DND-41 (cell line): ENCODE measurements around the gene PKHD1.

Experiments used
- ATAC-seq: fragments of 200-7000 bp; cut with Tn5 transposase; 3 replicates; pipeline ENCODE4 v1.9.1; 2021; ENCODE audit warnings: low read depth; ENCODE audit not compliant: insufficient read depth
- DNase-seq: peaks from one replicate; pipeline ENCODE4 v3.0.0-alpha.2; 2020
- H2AFZ ChIP-seq: 2 replicates; pipeline ENCODE4 v1.6.0; 2012; ENCODE audit warnings: low read depth, low read length
- H3K27ac ChIP-seq: 2 replicates; pipeline ENCODE4 v1.5.1; 2012; ENCODE audit warnings: low read length, inconsistent platforms
- H3K27me3 ChIP-seq: fragments of 200-600 bp; sonication (generic); 2 replicates; pipeline ENCODE4 v1.6.0; 2012; ENCODE audit warnings: low read length, mild to moderate bottlenecking, inconsistent platforms; ENCODE audit not compliant: insufficient read depth, poor library complexity
- H3K36me3 ChIP-seq: 2 replicates; pipeline ENCODE4 v1.5.1; 2012; ENCODE audit warnings: low read length, inconsistent platforms; ENCODE audit not compliant: insufficient read depth
- H3K4me1 ChIP-seq: 2 replicates; pipeline ENCODE4 v1.5.1; 2012; ENCODE audit warnings: mild to moderate bottlenecking, low read length; ENCODE audit not compliant: insufficient read depth
- H3K4me2 ChIP-seq: 2 replicates; pipeline ENCODE4 v1.6.0; 2012; ENCODE audit warnings: mild to moderate bottlenecking, moderate library complexity, low read length, inconsistent platforms; ENCODE audit not compliant: insufficient read depth
- H3K4me3 ChIP-seq, 2 experiments: fragments of 200-600 bp in 1 of 2; shearing (Covaris generic) in 1 of 2; 2 replicates each; pipeline ENCODE4 v1.5.1; 2012 to 2016; ENCODE audit warnings: inconsistent platforms in 2 of 2, low read length in 2 of 2, mild to moderate bottlenecking in 2 of 2, low read depth in 1 of 2, moderate library complexity in 1 of 2
- H3K79me2 ChIP-seq: 2 replicates; pipeline ENCODE4 v1.6.0; 2012; ENCODE audit warnings: low read length, inconsistent platforms; ENCODE audit not compliant: insufficient read depth
- H3K9ac ChIP-seq: 2 replicates; pipeline ENCODE4 v1.6.0; 2012; ENCODE audit warnings: low read depth, mild to moderate bottlenecking, inconsistent platforms, low read length, moderate library complexity
- H3K9me3 ChIP-seq: 2 replicates; pipeline ENCODE4 v1.5.1; 2012; ENCODE audit warnings: low read length, moderate library complexity, mild to moderate bottlenecking, inconsistent platforms; ENCODE audit not compliant: insufficient read depth, severe bottlenecking
- H4K20me1 ChIP-seq: 2 replicates; pipeline ENCODE4 v1.6.0; 2012; ENCODE audit warnings: low read length; ENCODE audit not compliant: insufficient read depth
- EZH2 ChIP-seq: IDR thresholded peaks from 3 replicates; pipeline ENCODE4 v1.6.1; 2012; ENCODE audit warnings: borderline replicate concordance, low read depth, mild to moderate bottlenecking, moderate library complexity, low read length, inconsistent platforms; ENCODE audit not compliant: severe bottlenecking
- TF ChIP-seq, protein P1 (sequence below): IDR thresholded peaks from 2 replicates; pipeline ENCODE4 v1.5.1; 2012; ENCODE audit warnings: borderline replicate concordance, low read length, moderate library complexity, mild to moderate bottlenecking; ENCODE audit not compliant: poor library complexity, severe bottlenecking; ENCODE audit errors: extremely low read depth

PKHD1 gene

DNA sequence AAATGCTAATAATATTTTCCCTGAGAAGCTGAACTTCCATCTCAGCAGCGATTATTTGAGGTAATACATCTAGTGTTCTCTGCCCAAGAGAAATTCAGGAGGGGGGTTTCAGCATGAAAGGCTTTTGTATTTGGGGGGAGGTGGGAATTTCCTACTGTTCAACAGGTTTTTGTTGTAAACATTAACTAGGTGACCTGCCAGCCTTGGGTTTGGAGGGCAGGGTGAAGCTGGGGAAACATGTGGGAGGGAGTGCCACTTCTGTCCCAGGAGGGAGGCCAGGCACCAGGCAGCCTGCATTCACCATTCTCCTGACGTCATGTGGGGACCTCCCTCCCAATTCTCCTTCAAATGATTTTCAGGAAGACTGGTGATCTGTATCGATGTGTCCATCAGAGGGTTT, 37.7 kb upstream of the PKHD1 start:
- Histone ChIP-seq H3K36me3 (no peaks in the 10 kb centered on the region), H2AFZ (no peak overlapping the region), H4K20me1 (no peaks in the 10 kb centered on the region), H3K4me3 (no peak overlapping the region), H3K79me2 (no peaks in the 10 kb centered on the region), H3K4me2 (no peak overlapping the region), H3K9me3 (peaks cover 1% of the 10 kb centered on the region), H3K27ac (no peak overlapping the region), H3K9ac (no peak overlapping the region), H3K4me1 (no peaks in the 10 kb centered on the region), H3K27me3 (no peaks in the 10 kb centered on the region)
- ATAC-seq (no peak), DNase-seq (no peak)
- TF ChIP-seq, protein P1, sequence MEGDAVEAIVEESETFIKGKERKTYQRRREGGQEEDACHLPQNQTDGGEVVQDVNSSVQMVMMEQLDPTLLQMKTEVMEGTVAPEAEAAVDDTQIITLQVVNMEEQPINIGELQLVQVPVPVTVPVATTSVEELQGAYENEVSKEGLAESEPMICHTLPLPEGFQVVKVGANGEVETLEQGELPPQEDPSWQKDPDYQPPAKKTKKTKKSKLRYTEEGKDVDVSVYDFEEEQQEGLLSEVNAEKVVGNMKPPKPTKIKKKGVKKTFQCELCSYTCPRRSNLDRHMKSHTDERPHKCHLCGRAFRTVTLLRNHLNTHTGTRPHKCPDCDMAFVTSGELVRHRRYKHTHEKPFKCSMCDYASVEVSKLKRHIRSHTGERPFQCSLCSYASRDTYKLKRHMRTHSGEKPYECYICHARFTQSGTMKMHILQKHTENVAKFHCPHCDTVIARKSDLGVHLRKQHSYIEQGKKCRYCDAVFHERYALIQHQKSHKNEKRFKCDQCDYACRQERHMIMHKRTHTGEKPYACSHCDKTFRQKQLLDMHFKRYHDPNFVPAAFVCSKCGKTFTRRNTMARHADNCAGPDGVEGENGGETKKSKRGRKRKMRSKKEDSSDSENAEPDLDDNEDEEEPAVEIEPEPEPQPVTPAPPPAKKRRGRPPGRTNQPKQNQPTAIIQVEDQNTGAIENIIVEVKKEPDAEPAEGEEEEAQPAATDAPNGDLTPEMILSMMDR = no peak
- TF ChIP-seq EZH2 = no peak

DNA sequence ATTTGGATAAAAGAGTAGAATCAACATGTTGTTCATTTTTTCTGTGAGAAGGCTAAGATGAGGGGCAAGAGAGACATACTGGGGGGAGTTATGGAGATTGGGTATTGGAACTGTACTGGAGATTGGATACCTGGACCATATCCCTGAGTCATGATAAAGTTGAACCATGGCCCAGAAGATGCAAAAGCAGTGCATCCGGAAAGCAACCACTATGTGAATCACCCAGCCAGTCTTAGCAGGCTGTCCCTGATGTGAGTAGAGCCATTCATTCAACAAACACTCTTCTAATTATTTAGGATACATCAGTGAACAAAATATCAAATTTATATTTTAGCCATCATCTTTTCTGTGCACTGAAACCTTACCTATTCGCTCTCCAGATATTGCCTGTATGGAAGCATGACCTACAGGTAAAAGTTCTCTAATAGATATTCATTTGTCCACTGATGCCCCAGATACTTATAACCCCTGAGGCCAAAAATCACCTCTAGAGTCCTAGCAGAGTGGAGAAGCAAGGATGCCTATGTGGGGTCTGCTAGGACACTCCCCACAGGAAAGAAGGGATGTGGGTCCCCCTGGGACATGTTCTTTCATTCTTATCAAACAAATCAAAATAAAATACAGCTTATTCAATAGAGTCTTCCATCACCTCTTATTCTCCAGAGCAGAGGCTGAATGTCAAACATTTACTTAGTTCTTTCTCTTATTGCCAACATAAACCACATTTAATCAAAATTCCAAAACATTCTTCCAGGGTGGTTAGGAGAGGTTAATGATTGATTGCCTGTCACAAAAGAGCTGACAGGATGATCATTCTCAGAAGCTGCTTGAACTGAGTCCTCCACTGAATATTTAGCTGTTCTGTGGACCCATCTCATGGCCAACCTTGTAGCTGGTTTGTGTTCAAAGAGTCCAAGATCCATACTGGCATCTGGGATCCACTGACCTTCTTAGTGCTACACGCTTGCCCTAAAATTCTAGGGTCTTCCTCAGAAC, 37.0 kb upstream of the PKHD1 start:
- DNase-seq = no peak
- TF ChIP-seq EZH2 = no peak
- TF ChIP-seq, protein P1 = no peak

DNA sequence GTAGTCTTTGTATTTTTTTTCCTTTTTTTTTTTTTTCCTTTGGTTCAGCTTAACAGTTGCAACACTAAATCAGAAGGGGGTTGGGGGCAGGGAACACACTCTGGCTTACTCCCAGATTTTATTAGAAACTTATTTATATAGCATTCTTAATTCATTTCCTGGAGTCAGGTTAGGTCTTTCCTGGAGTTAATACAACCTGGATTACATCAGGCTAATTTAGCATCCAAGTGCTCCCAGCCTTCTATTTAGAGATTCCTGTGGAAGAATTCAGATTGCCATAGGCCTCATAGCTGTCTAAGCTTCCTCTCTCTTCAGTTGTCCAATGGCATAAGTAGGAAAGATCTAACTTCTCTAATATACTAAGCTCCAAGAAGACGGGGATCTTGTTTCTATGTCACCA, 35.8 kb upstream of the PKHD1 start:
- Histone ChIP-seq H3K4me3 (no peak overlapping the region), H4K20me1 (no peaks in the 10 kb centered on the region), H3K4me2 (no peak overlapping the region), H3K79me2 (no peaks in the 10 kb centered on the region), H2AFZ (no peak overlapping the region), H3K27me3 (no peaks in the 10 kb centered on the region), H3K27ac (no peak overlapping the region), H3K4me1 (no peaks in the 10 kb centered on the region), H3K36me3 (no peaks in the 10 kb centered on the region), H3K9me3 (peaks cover 2% of the 10 kb centered on the region), H3K9ac (no peak overlapping the region)
- TF ChIP-seq EZH2 = no peak
- TF ChIP-seq, protein P1 = no peak
- no peak for ATAC-seq
- no peak for DNase-seq

More for the DNA sequence above, 37.0 kb upstream of the PKHD1 start:
- no peaks in the 10 kb centered on the region for H4K20me1 ChIP-seq
- ATAC-seq = no peak
- H3K36me3 ChIP-seq = no peaks in the 10 kb centered on the region
- peaks cover 2% of the 10 kb centered on the region for H3K9me3 ChIP-seq
- H3K4me3 ChIP-seq = no peak overlapping the region
- H3K4me2 ChIP-seq = no peak overlapping the region
- H3K4me1 ChIP-seq = no peaks in the 10 kb centered on the region
- no peaks in the 10 kb centered on the region for H3K27me3 ChIP-seq
- H3K9ac ChIP-seq = no peak overlapping the region
- no peak overlapping the region for H2AFZ ChIP-seq
- no peak overlapping the region for H3K27ac ChIP-seq
- no peaks in the 10 kb centered on the region for H3K79me2 ChIP-seq
